ENCODE measurements around the gene NLRP9. TPM values are rescaled to one million over a fixed set of nuclear protein-coding genes. Genes with fewer than 3 reads are reported as not detected.

The NLRP9 gene
- total and polyA plus RNA-seq, 4 experiments from 2014 or later = not detected

DNA sequence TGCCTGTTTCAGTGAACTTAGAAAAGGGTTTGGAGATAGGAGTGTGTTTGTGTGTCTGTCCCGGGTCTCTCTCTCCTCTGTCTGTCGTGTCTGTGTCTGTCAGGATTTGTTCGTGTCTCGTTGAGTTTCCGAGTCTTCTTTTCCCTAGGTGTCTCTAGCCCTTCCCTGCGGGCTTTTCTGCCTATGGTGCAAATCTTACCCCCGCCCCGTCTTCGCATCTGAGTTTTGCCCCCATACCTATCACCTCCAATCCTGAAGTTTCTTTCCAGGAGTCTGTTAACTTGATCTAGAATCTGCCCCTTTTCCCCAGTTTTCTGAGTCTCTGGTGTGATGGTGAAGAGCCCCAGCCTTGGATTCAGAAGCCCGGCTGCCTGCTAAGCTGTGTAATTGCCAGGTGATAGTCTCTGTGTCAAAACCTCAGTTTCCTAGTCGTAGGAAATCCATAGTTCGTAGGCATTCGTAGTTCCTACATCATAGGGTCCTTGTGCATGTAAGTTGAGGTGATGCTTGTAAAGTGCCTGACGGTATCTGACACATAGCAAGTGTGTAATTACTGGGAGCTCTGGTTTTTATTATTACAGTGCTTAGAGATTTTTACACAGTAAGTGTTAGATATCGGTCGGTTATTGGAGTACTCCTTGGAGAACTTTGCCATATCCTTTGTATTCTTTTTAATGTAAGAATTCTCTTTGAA is 62.4 kb downstream of the NLRP9 start:
- CTCF ChIA-PET (ENCODE audit: partially characterized antibody) = no interaction called here
- no peaks in the 10 kb centered on the region for H3K27me3 Mint-ChIP-seq

DNA sequence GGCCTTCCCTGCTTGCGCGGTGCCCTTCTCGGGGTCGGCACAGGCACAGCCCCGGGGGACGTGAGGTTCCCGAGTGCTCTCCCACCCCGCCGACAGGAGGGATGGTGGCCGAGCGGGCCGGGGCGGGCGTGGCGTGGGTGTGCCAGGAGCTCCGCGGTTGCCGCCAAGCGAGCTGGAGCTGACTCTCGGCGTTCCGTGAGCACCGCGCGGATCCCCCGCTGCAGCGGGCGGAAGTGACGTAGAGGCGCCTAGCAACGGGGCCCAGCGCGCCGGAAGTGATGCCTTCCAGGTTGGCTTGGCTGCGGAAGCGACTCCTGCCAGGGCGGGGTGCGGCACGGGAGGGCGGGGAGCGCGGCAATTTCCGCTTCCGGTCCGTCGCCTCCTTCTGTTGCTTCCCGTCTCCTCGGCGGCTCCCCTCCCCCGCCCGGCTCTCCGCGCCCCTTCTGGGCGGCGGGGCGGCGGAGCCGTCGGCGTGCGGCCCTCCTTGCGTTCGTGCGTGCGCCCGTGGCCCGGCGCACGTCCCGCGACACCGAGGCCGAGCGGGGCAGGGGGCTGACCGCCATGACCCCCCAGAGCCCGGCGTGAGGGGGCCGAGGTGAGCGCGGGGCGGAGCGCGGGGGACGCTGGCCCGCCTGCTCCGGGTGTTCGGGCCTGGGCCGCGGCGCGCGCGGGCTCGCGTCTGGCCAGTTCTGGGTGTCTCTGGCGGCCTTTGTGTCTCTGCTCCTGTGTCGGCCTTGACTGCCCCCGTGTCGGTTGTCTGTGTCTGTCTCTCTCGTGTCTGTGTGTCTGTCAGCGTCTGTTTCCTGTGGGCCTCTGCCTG is 63.2 kb downstream of the NLRP9 start, which contains the start of gene EPN1:
TSS of gene EPN1 (plus strand) at position 386 of the 820 bp plus-strand sequence. CDS start 3,402 bp downstream, outside the sequence.
- Histone ChIP-seq H3K27ac (ENCODE audit: low read depth, low read length) (peak within 1 kb of the TSS; percentile 94), H3K4me3 (ENCODE audit: low read length in 2 of 2) (peak within 1 kb of the TSS; percentile 79 to 98), H3K9me3 (ENCODE audit: control insufficient read depth in 1 of 2, low read length in 2 of 2) (no peaks in the 10 kb centered on the region), H3K4me1 (ENCODE audit: insufficient read depth, low read length) (peaks cover 63% of the 10 kb centered on the region), H3K27me3 (ENCODE audit: insufficient read depth, low read length) (no peaks in the 10 kb centered on the region), H3K36me3 (ENCODE audit: insufficient read depth, low read length) (peaks cover 35% of the 10 kb centered on the region)
- peak within 1 kb of the TSS; percentile 94 to 100 (median 99) for H3K27ac Mint-ChIP-seq
- ChIA-PET POLR2A (ENCODE audit: partially characterized antibody) (interaction anchor here (0.7 to 2.3 kb wide), 5 partner anchors 18 to 42 kb away, joined by 3 to 17 read pairs (median 4); partner anchors contain the start of gene U2AF2), CTCF (ENCODE audit: partially characterized antibody) (no interaction called here)
- H3K27me3 Mint-ChIP-seq = no peaks in the 10 kb centered on the region
- peak; percentile 94 to 98 (median 97) for DNase-seq
- peaks cover 0 to 1% (median 0%) of the 10 kb centered on the region in 8 donors for H3K9me3 Mint-ChIP-seq
- H3K4me1 Mint-ChIP-seq = peaks cover 32 to 74% (median 55%) of the 10 kb centered on the region in 4 donors
- intact Hi-C loops (cut with micrococcal nuclease) = loop anchor here (1.0 to 2.0 kb wide), 5 partner anchors 20 to 558 kb away; partner anchors contain the start of genes FIZ1, PPP1R12C, U2AF2 and ZNF581
- peaks cover 29 to 62% of the 10 kb centered on the region in 2 donors for H3K36me3 Mint-ChIP-seq
- peak within 1 kb of the TSS; percentile 94 to 100 (median 97) for H3K4me3 Mint-ChIP-seq

More for the DNA sequence above, 62.4 kb downstream of the NLRP9 start:
- peaks cover 30 to 73% (median 52%) of the 10 kb centered on the region in 4 donors for H3K4me1 Mint-ChIP-seq
- intact Hi-C loops (cut with micrococcal nuclease) = loop anchor here (1.0 to 2.0 kb wide), 5 partner anchors 21 to 559 kb away; partner anchors contain the start of genes FIZ1, PPP1R12C, U2AF2 and ZNF581
- no peaks in the 10 kb centered on the region for H3K27me3 ChIP-seq (ENCODE audit: insufficient read depth, low read length)
- H3K27ac ChIP-seq (ENCODE audit: low read depth, low read length) = peak overlapping the region; percentile 94
- POLR2A ChIA-PET (ENCODE audit: partially characterized antibody) = interaction anchor here (0.8 to 1.6 kb wide), 4 partner anchors 21 to 41 kb away, joined by 3 to 4 read pairs (median 4); partner anchors contain the start of genes U2AF2 and ZNF581
- peak overlapping the region; percentile 94 to 100 (median 97) for H3K4me3 Mint-ChIP-seq
- no peak for DNase-seq
- H3K4me3 ChIP-seq (ENCODE audit: low read length in 2 of 2) = peak overlapping the region; percentile 79 to 98
- peak overlapping the region; percentile 94 to 100 (median 99) for H3K27ac Mint-ChIP-seq
- peaks cover 63% of the 10 kb centered on the region for H3K4me1 ChIP-seq (ENCODE audit: insufficient read depth, low read length)
- no peaks in the 10 kb centered on the region for H3K9me3 Mint-ChIP-seq
- peaks cover 35% of the 10 kb centered on the region for H3K36me3 ChIP-seq (ENCODE audit: insufficient read depth, low read length)
- H3K36me3 Mint-ChIP-seq = peaks cover 29 to 64% of the 10 kb centered on the region in 2 donors
- no peaks in the 10 kb centered on the region for H3K9me3 ChIP-seq (ENCODE audit: control insufficient read depth in 1 of 2, low read length in 2 of 2)

GRCh38 chr19:55674459-55674840 is 63.8 kb downstream of the NLRP9 start:
- no peaks in the 10 kb centered on the region for H3K27me3 Mint-ChIP-seq
- POLR2A ChIA-PET (ENCODE audit: partially characterized antibody) = interaction anchor here (0.7 to 2.3 kb wide), 4 partner anchors 17 to 41 kb away, joined by 3 to 17 read pairs (median 6); partner anchors contain the start of gene U2AF2
- peak overlapping the region; percentile 94 for H3K27ac ChIP-seq (ENCODE audit: low read depth, low read length)
- H3K4me3 ChIP-seq (ENCODE audit: low read length in 2 of 2) = peak overlapping the region in 1 of 2 donors; percentile 79
- H3K4me3 Mint-ChIP-seq = peak overlapping the region; percentile 12 to 65 (median 56)
- no peaks in the 10 kb centered on the region for H3K9me3 ChIP-seq (ENCODE audit: control insufficient read depth in 1 of 2, low read length in 2 of 2)
- peaks cover 35% of the 10 kb centered on the region for H3K36me3 ChIP-seq (ENCODE audit: insufficient read depth, low read length)
- H3K9me3 Mint-ChIP-seq = peaks cover 0 to 1% (median 0%) of the 10 kb centered on the region in 8 donors
- peaks cover 29 to 60% of the 10 kb centered on the region in 2 donors for H3K36me3 Mint-ChIP-seq
- CTCF ChIA-PET (ENCODE audit: partially characterized antibody) = no interaction called here
- H3K4me1 Mint-ChIP-seq = peaks cover 30 to 75% (median 51%) of the 10 kb centered on the region in 4 donors
- peak overlapping the region; percentile 91 to 95 (median 93) for H3K27ac Mint-ChIP-seq
- H3K4me1 ChIP-seq (ENCODE audit: insufficient read depth, low read length) = peaks cover 59% of the 10 kb centered on the region
- no peak for DNase-seq
- H3K27me3 ChIP-seq (ENCODE audit: insufficient read depth, low read length) = no peaks in the 10 kb centered on the region
- intact Hi-C loops (cut with micrococcal nuclease) = loop anchor here (2.0 kb wide), 1 partner anchor 76 kb away; the partner anchor contains the start of gene FIZ1

GRCh38 chr19:55673889-55674288 is 64.3 kb downstream of the NLRP9 start:
- ChIA-PET POLR2A (ENCODE audit: partially characterized antibody) (interaction anchor here (1.0 to 2.3 kb wide), 3 partner anchors 17 to 41 kb away, joined by 3 to 17 read pairs (median 7); partner anchors contain the start of gene U2AF2), CTCF (ENCODE audit: partially characterized antibody) (interaction anchor here (1.3 kb wide), 1 partner anchor 16 kb away, joined by 4 read pairs; no protein-coding TSS in a partner anchor)
- Histone ChIP-seq H3K27me3 (ENCODE audit: insufficient read depth, low read length) (no peaks in the 10 kb centered on the region), H3K9me3 (ENCODE audit: control insufficient read depth in 1 of 2, low read length in 2 of 2) (no peaks in the 10 kb centered on the region), H3K4me1 (ENCODE audit: insufficient read depth, low read length) (peaks cover 54% of the 10 kb centered on the region), H3K36me3 (ENCODE audit: insufficient read depth, low read length) (peaks cover 35% of the 10 kb centered on the region), H3K4me3 (ENCODE audit: low read length in 2 of 2) (no peak overlapping the region), H3K27ac (ENCODE audit: low read depth, low read length) (peak overlapping the region; percentile 41)
- Mint-ChIP-seq H3K4me1 (peaks cover 29 to 72% (median 49%) of the 10 kb centered on the region in 4 donors), H3K9me3 (peaks cover 0 to 1% (median 0%) of the 10 kb centered on the region in 8 donors), H3K27ac (peak overlapping the region; percentile 73 to 96 (median 92)), H3K36me3 (peaks cover 29 to 59% of the 10 kb centered on the region in 2 donors), H3K27me3 (no peaks in the 10 kb centered on the region), H3K4me3 (peak overlapping the region in 7 of 8 donors; percentile 13 to 65 (median 35))
- DNase-seq = no peak
- intact Hi-C loops (cut with micrococcal nuclease) = loop anchor here (2.0 kb wide), 1 partner anchor 75 kb away; the partner anchor contains the start of gene FIZ1

GRCh38 chr19:55673465-55673864 is 64.7 kb downstream of the NLRP9 start:
- Mint-ChIP-seq H3K9me3 (peaks cover 0 to 1% (median 0%) of the 10 kb centered on the region in 8 donors), H3K27ac (peak overlapping the region; percentile 73 to 96 (median 92)), H3K36me3 (peaks cover 25 to 54% of the 10 kb centered on the region in 2 donors), H3K27me3 (no peaks in the 10 kb centered on the region), H3K4me1 (peaks cover 29 to 68% (median 47%) of the 10 kb centered on the region in 4 donors), H3K4me3 (peak overlapping the region in 7 of 8 donors; percentile 13 to 55 (median 35))
- intact Hi-C loops (cut with micrococcal nuclease) = no loop called here
- Histone ChIP-seq H3K4me3 (ENCODE audit: low read length in 2 of 2) (no peak overlapping the region), H3K27me3 (ENCODE audit: insufficient read depth, low read length) (no peaks in the 10 kb centered on the region), H3K27ac (ENCODE audit: low read depth, low read length) (peak overlapping the region; percentile 41), H3K9me3 (ENCODE audit: control insufficient read depth in 1 of 2, low read length in 2 of 2) (no peaks in the 10 kb centered on the region), H3K36me3 (ENCODE audit: insufficient read depth, low read length) (peaks cover 35% of the 10 kb centered on the region), H3K4me1 (ENCODE audit: insufficient read depth, low read length) (peaks cover 50% of the 10 kb centered on the region)
- POLR2A ChIA-PET (ENCODE audit: partially characterized antibody) = interaction anchor here (0.9 to 2.3 kb wide), 2 partner anchors 16 to 31 kb away, joined by 5 to 17 read pairs; partner anchors contain the start of gene ZNF581
- CTCF ChIA-PET (ENCODE audit: partially characterized antibody) = interaction anchor here (1.0 to 1.3 kb wide), 2 partner anchors 16 to 21 kb away, joined by 3 to 4 read pairs; no protein-coding TSS in a partner anchor
- peak in 1 of 5 donors; percentile 43 for DNase-seq

- CTCF ChIA-PET (ENCODE audit: partially characterized antibody) = interaction anchor here (1.9 kb wide), 1 partner anchor 18 kb away, joined by 6 read pairs; the partner anchor contains the start of gene U2AF2
- peak in 1 of 5 donors; percentile 29 for DNase-seq
- peak overlapping the region in 4 of 7 donors; percentile 7 to 94 (median 58) for H3K27ac Mint-ChIP-seq
- peaks cover 24 to 64% (median 37%) of the 10 kb centered on the region in 4 donors for H3K4me1 Mint-ChIP-seq
- peaks cover 42% of the 10 kb centered on the region for H3K36me3 ChIP-seq (ENCODE audit: insufficient read depth, low read length)
- H3K9me3 ChIP-seq (ENCODE audit: control insufficient read depth in 1 of 2, low read length in 2 of 2) = no peaks in the 10 kb centered on the region
- peak overlapping the region in 2 of 8 donors; percentile 21 to 50 for H3K4me3 Mint-ChIP-seq
- H3K27me3 ChIP-seq (ENCODE audit: insufficient read depth, low read length) = no peaks in the 10 kb centered on the region
- H3K27me3 Mint-ChIP-seq = no peaks in the 10 kb centered on the region
- H3K9me3 Mint-ChIP-seq = peaks cover 0 to 1% (median 0%) of the 10 kb centered on the region in 8 donors
- intact Hi-C loops (cut with micrococcal nuclease) = no loop called here
- POLR2A ChIA-PET (ENCODE audit: partially characterized antibody) = interaction anchor here (0.9 to 1.5 kb wide), 2 partner anchors 16 to 30 kb away, joined by 5 to 12 read pairs; partner anchors contain the start of gene ZNF581
- H3K36me3 Mint-ChIP-seq = peaks cover 23 to 56% of the 10 kb centered on the region in 2 donors
- H3K4me3 ChIP-seq (ENCODE audit: low read length in 2 of 2) = no peak overlapping the region
- H3K27ac ChIP-seq (ENCODE audit: low read depth, low read length) = no peak overlapping the region
- peaks cover 40% of the 10 kb centered on the region for H3K4me1 ChIP-seq (ENCODE audit: insufficient read depth, low read length)
These were observed 65.8 kb downstream of the NLRP9 start for GRCh38 chr19:55672418-55672817.

Measured in CD4-positive, alpha-beta memory T cell (primary cell).